HL-60 (cell line): ENCODE data around the gene KCNT2.

ENCODE experiments used
- POLR2AphosphoS5 ChIP-seq: IDR thresholded peaks from 2 replicates; pipeline ENCODE4 v1.6.1; 2012; ENCODE audit warnings: low read depth
- TF ChIP-seq, protein P1 (sequence below): IDR thresholded peaks from one replicate; pipeline ENCODE4 v1.5.1; 2011; ENCODE audit warnings: low read length, control low read depth, inconsistent platforms; ENCODE audit not compliant: insufficient read depth
- TF ChIP-seq, protein P2 (sequence below): IDR thresholded peaks from 2 replicates; pipeline ENCODE4 v1.6.1; 2012; ENCODE audit warnings: low read depth; ENCODE audit not compliant: insufficient replicate concordance

DNA sequence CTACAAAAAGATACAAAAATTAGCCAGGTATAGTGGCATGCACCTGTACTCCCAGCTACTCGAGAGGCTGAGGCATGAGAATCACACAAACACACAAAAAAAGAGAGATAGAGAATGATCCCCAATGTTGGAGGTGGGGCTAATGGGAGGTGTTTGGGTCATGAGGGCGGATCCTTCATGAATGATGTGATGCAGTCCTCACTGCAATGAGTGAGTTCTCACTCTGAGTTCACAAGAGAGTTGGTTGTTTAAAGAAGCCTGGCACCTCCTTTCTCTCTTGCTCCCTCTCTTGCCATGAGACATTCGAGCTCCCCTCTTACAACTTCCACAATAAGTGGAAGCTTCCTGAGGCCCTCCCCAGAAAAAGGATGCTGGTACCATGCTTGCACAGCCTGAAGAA lies 17.3 kb downstream of the KCNT2 start:
- TF ChIP-seq, protein P1, sequence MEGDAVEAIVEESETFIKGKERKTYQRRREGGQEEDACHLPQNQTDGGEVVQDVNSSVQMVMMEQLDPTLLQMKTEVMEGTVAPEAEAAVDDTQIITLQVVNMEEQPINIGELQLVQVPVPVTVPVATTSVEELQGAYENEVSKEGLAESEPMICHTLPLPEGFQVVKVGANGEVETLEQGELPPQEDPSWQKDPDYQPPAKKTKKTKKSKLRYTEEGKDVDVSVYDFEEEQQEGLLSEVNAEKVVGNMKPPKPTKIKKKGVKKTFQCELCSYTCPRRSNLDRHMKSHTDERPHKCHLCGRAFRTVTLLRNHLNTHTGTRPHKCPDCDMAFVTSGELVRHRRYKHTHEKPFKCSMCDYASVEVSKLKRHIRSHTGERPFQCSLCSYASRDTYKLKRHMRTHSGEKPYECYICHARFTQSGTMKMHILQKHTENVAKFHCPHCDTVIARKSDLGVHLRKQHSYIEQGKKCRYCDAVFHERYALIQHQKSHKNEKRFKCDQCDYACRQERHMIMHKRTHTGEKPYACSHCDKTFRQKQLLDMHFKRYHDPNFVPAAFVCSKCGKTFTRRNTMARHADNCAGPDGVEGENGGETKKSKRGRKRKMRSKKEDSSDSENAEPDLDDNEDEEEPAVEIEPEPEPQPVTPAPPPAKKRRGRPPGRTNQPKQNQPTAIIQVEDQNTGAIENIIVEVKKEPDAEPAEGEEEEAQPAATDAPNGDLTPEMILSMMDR = no peak
- no peak for TF ChIP-seq POLR2AphosphoS5
- TF ChIP-seq, protein P2, sequence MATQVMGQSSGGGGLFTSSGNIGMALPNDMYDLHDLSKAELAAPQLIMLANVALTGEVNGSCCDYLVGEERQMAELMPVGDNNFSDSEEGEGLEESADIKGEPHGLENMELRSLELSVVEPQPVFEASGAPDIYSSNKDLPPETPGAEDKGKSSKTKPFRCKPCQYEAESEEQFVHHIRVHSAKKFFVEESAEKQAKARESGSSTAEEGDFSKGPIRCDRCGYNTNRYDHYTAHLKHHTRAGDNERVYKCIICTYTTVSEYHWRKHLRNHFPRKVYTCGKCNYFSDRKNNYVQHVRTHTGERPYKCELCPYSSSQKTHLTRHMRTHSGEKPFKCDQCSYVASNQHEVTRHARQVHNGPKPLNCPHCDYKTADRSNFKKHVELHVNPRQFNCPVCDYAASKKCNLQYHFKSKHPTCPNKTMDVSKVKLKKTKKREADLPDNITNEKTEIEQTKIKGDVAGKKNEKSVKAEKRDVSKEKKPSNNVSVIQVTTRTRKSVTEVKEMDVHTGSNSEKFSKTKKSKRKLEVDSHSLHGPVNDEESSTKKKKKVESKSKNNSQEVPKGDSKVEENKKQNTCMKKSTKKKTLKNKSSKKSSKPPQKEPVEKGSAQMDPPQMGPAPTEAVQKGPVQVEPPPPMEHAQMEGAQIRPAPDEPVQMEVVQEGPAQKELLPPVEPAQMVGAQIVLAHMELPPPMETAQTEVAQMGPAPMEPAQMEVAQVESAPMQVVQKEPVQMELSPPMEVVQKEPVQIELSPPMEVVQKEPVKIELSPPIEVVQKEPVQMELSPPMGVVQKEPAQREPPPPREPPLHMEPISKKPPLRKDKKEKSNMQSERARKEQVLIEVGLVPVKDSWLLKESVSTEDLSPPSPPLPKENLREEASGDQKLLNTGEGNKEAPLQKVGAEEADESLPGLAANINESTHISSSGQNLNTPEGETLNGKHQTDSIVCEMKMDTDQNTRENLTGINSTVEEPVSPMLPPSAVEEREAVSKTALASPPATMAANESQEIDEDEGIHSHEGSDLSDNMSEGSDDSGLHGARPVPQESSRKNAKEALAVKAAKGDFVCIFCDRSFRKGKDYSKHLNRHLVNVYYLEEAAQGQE = no peak
